K562 (cell line): ENCODE measurements around the gene ENTPD3. TPM values are rescaled to one million over a fixed set of nuclear protein-coding genes. Genes with fewer than 3 reads are reported as not detected.

Source experiments
- BACH1 ChIP-seq: fragments of 200-800 bp; sonication (Bioruptor generic); IDR thresholded peaks from 2 replicates; pipeline ENCODE4 v1.6.1; 2016; ENCODE audit warnings: missing genetic modification characterization, missing compliant biosample characterization
- FOXA1 ChIP-seq: fragments of 450-650 bp; IDR thresholded peaks from 2 replicates; pipeline ENCODE4 v1.6.1; 2016; ENCODE audit warnings: mild to moderate bottlenecking, borderline replicate concordance
- HDAC1 ChIP-seq, 2 experiments: fragments of 450-650 bp; IDR thresholded peaks; 2 replicates each; pipeline ENCODE4 v1.6.1; 2016 to 2017; ENCODE audit warnings: inconsistent platforms in 1 of 2, mild to moderate bottlenecking in 1 of 2, moderate library complexity in 1 of 2
- HMGN3 ChIP-seq: IDR thresholded peaks from 2 replicates; pipeline ENCODE4 v1.6.1; 2011; ENCODE audit warnings: borderline replicate concordance, low read depth, mild to moderate bottlenecking, mixed read lengths, low read length; ENCODE audit not compliant: insufficient read length; ENCODE audit errors: extremely low read depth
- HOXB6 ChIP-seq: fragments of 250-450 bp; sonication (Bioruptor Pico); IDR thresholded peaks from 2 replicates; pipeline ENCODE4 v1.5.1; 2022; ENCODE audit warnings: mild to moderate bottlenecking, borderline replicate concordance
- IFI16 ChIP-seq: fragments of 250-450 bp; sonication (Bioruptor Pico); IDR thresholded peaks from 2 replicates; pipeline ENCODE4 v2.1.2; 2022; ENCODE audit warnings: mild to moderate bottlenecking, inconsistent platforms
- JUNB ChIP-seq: fragments of 450-650 bp; formaldehyde crosslinking; conservative IDR thresholded peaks from 2 replicates; pipeline ENCODE4 v1.4.0; 2020; ENCODE audit warnings: mild to moderate bottlenecking
- JUND ChIP-seq, 2 experiments: IDR thresholded peaks; 2 replicates in 1 of 2; 3 replicates in 1 of 2; pipeline ENCODE4 v1.6.1; 2011; ENCODE audit warnings: borderline replicate concordance in 2 of 2, low read depth in 2 of 2, low read length in 2 of 2, improper control_type of control experiment in 1 of 2, missing biosample characterization in 1 of 2, missing genetic modification characterization in 1 of 2, missing genetic modification reagents in 1 of 2
- MAFG ChIP-seq: fragments of 450-650 bp; conservative IDR thresholded peaks from 2 replicates; pipeline ENCODE4 v1.6.1; 2016; ENCODE audit warnings: missing genetic modification characterization, missing compliant biosample characterization
- NR4A1 ChIP-seq, 2 experiments: fragments of 250-450 bp in 1 of 2; fragments of 450-650 bp in 1 of 2; sonication (Bioruptor Pico) in 1 of 2; IDR thresholded peaks; 2 replicates each; pipeline versions ENCODE4 v1.4.0 to v1.6.1; 2016 to 2020; ENCODE audit warnings: mild to moderate bottlenecking in 2 of 2, missing compliant biosample characterization in 1 of 2, missing genetic modification characterization in 1 of 2, moderate library complexity in 1 of 2
- OTX1 ChIP-seq: fragments of 450-650 bp; formaldehyde crosslinking; IDR thresholded peaks from 2 replicates; pipeline ENCODE4 v1.4.0; 2022; ENCODE audit warnings: mild to moderate bottlenecking
- SETDB1 ChIP-seq: IDR thresholded peaks from one replicate; pipeline ENCODE4 v1.6.1; 2012; ENCODE audit warnings: low read length, control low read depth, inconsistent platforms
- ZNF121 ChIP-seq: sonication (generic); formaldehyde crosslinking; conservative IDR thresholded peaks from 2 replicates; pipeline ENCODE4 v1.8.0; 2022; ENCODE audit warnings: missing genetic modification reagents
- ZNF347 ChIP-seq: fragments of 450-650 bp; formaldehyde crosslinking; IDR thresholded peaks from 2 replicates; pipeline ENCODE4 v1.4.0; 2020; ENCODE audit warnings: low read depth, mild to moderate bottlenecking, moderate library complexity
- ZNF561 ChIP-seq: fragments of 450-650 bp; formaldehyde crosslinking; conservative IDR thresholded peaks from 2 replicates; pipeline ENCODE4 v1.4.0; 2020; ENCODE audit warnings: mild to moderate bottlenecking, moderate library complexity
- polyA plus RNA-seq, 8 experiments: library from polyadenylated mRNA; depleted of rRNA in 4 of 8; stranded (reverse) in 5 of 8; unstranded in 3 of 8; fragments of >200 nt; fragmentation: Nextera tagmentation in 2 of 8; fragmentation: Illumina TruSeq in 1 of 8; extraction: Ambion mirVana in 2 of 8; extraction: Trizol in 1 of 8; gene quantifications; 2 replicates each; pipeline versions ENCODE4 v1.2.1 to v1.2.3, GENCODE V29; 2011 to 2014; ENCODE audit warnings: inconsistent platforms in 1 of 8, missing spikeins in 1 of 8
- total RNA-seq, 7 experiments: library from RNA; depleted of rRNA in 6 of 7; stranded (reverse); fragments of >200 nt in 6 of 7; fragmentation: Illumina TruSeq in 2 of 7; extraction: Trizol in 2 of 7; gene quantifications; 2 replicates each; pipeline versions ENCODE4 v1.2.1 to v1.2.3, GENCODE V29; 2011 to 2021; ENCODE audit warnings: low replicate concordance in 1 of 7
- TF ChIP-seq, protein P1 (sequence below): fragments of 250-450 bp; sonication (Bioruptor Pico); IDR thresholded peaks from 2 replicates; pipeline ENCODE4 v1.9.0; 2021; ENCODE audit warnings: mild to moderate bottlenecking, inconsistent platforms
- TF ChIP-seq, protein P2 (sequence below): fragments of 450-650 bp; formaldehyde crosslinking; IDR thresholded peaks from 2 replicates; pipeline ENCODE4 v1.4.0; 2022; ENCODE audit warnings: missing genetic modification characterization
- TF ChIP-seq, protein P3 (sequence below): fragments of 450-650 bp; formaldehyde crosslinking; IDR thresholded peaks from 2 replicates; pipeline ENCODE4 v1.4.0; 2020; ENCODE audit warnings: mild to moderate bottlenecking, moderate library complexity
- TF ChIP-seq, protein P4 (sequence below): fragments of 250-450 bp; sonication (Bioruptor Pico); IDR thresholded peaks from 2 replicates; pipeline ENCODE4 v1.8.0; 2021; ENCODE audit warnings: moderate library complexity, mild to moderate bottlenecking, inconsistent platforms

ENTPD3 gene
- total and polyA plus RNA-seq, 9 of the 15 experiments (the other 6 are each of a cell fraction or from before 2014, with no cell fraction given), result 0.23 to 2.1 (median 0.58) TPM

DNA sequence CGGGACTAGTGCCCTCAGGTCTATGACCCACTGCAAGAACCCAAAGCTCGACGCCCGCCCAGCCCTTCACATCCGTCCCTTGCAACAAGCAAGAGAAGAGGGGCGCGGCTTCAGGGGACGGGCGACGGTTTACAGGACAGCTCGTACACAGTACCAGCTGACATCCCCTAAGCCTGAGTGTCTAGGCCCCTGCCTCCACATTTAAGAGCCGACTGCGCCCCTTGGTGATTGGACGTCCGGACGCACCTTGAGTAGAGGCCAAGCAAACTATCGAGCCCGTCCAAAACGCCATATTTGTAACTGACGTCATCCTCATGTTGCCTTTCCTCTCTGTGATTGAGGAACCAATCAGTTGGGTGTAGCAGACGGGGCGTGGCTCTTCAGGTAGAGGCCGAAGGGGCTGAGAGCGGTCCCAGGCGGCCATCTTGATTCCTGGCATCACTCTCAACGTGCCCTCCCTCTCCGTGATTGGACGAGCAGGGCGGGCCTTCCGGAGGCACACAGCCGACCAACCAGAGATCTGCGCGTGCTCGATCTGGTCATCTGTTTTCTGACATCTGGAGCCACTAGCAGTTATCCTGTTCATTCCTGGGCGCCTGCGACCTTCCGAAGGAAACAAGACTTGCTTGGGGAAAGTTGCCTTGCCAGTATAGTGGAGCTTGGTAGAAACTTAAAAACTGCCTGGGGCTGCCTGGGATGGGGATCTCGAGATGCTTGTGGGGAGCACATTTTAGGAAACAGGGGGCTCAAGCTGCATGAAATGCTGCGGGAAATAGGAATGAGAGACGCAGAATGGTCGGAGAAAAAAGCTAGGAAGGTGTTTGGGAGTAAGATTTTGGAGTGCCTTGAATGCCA lies 66.1 kb downstream of the ENTPD3 start (continued):
- TF ChIP-seq NR4A1 (CRISPR knock-in tag; IDR thresholded peaks at IDR 0.05) (peak; percentile 85; the same call in 1 of the 2 replicates), NR4A1 (tag; IDR thresholded peaks at IDR 0.05) (0 out of 2 replicates have a peak, but pooled peaks have one; percentile 21), HDAC1 (IDR thresholded peaks at IDR 0.05) (peak in 1 of 2 experiments; percentile 79; a peak in 2 of 4 replicates), HMGN3 (peak; percentile 53), ZNF561 (CRISPR knock-in tag) (no peak), SETDB1 (peak; percentile 63), HOXB6 (CRISPR knock-in tag) (0 out of 2 replicates have a peak, but pooled peaks have one; percentile 53), ZNF121 (CRISPR knock-in tag) (no peak), FOXA1 (no peak), JUNB (CRISPR knock-in tag) (peak; percentile 85), ZNF347 (CRISPR knock-in tag) (no peak), JUND (IDR thresholded peaks at IDR 0.05; ENCODE audit: borderline replicate concordance, low read depth, low read length) (peak; percentile 98), JUND (tag; IDR thresholded peaks at IDR 0.05; ENCODE audit: borderline replicate concordance, low read depth, low read length) (peak; percentile 99), BACH1 (no peak; the same call in 1 of the 2 replicates), IFI16 (no peak), MAFG (no peak), OTX1 (CRISPR knock-in tag) (0 out of 2 replicates have a peak, but pooled peaks have one; percentile 65)
- TF ChIP-seq, protein P1, sequence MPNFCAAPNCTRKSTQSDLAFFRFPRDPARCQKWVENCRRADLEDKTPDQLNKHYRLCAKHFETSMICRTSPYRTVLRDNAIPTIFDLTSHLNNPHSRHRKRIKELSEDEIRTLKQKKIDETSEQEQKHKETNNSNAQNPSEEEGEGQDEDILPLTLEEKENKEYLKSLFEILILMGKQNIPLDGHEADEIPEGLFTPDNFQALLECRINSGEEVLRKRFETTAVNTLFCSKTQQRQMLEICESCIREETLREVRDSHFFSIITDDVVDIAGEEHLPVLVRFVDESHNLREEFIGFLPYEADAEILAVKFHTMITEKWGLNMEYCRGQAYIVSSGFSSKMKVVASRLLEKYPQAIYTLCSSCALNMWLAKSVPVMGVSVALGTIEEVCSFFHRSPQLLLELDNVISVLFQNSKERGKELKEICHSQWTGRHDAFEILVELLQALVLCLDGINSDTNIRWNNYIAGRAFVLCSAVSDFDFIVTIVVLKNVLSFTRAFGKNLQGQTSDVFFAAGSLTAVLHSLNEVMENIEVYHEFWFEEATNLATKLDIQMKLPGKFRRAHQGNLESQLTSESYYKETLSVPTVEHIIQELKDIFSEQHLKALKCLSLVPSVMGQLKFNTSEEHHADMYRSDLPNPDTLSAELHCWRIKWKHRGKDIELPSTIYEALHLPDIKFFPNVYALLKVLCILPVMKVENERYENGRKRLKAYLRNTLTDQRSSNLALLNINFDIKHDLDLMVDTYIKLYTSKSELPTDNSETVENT, result peak; percentile 89
- TF ChIP-seq, protein P2, sequence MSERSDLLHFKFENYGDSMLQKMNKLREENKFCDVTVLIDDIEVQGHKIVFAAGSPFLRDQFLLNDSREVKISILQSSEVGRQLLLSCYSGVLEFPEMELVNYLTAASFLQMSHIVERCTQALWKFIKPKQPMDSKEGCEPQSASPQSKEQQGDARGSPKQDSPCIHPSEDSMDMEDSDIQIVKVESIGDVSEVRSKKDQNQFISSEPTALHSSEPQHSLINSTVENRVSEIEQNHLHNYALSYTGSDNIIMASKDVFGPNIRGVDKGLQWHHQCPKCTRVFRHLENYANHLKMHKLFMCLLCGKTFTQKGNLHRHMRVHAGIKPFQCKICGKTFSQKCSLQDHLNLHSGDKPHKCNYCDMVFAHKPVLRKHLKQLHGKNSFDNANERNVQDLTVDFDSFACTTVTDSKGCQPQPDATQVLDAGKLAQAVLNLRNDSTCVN, result peak; percentile 24; the same call in 1 of the 2 replicates
- TF ChIP-seq, protein P3, sequence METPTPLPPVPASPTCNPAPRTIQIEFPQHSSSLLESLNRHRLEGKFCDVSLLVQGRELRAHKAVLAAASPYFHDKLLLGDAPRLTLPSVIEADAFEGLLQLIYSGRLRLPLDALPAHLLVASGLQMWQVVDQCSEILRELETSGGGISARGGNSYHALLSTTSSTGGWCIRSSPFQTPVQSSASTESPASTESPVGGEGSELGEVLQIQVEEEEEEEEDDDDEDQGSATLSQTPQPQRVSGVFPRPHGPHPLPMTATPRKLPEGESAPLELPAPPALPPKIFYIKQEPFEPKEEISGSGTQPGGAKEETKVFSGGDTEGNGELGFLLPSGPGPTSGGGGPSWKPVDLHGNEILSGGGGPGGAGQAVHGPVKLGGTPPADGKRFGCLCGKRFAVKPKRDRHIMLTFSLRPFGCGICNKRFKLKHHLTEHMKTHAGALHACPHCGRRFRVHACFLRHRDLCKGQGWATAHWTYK (CRISPR knock-in tag), result peak; percentile 79
- TF ChIP-seq, protein P4, sequence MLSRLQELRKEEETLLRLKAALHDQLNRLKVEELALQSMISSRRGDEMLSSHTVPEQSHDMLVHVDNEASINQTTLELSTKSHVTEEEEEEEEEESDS (CRISPR knock-in tag), result no peak
